GM12878 (cell line): ENCODE measurements around the gene PKP4. TPM values are rescaled to one million over a fixed set of nuclear protein-coding genes. Genes with fewer than 3 reads are reported as not detected.

Experiments
- ATAC-seq: fragments of 200-7000 bp; cut with Tn5 transposase; 3 replicates; pipeline ENCODE4 v1.9.1; 2020; ENCODE audit warnings: mild to moderate bottlenecking, moderate library complexity
- BruUV-seq: library from RNA; stranded (reverse); fragments of 400-500 nt; replicated peaks from 2 replicates; lab custom pipeline; 2021; lab: Mats Ljungman, UMichigan
- CTCF ChIA-PET: fragments of 300-600 bp; sonication (Branson Sonifier 250); formaldehyde crosslinking; extraction: SDS; loops from one replicate; lab custom pipeline; 2021; ENCODE audit warnings: inconsistent platforms; lab: Yijun Ruan, JAX
- POLR2A ChIA-PET: fragments of 350-600 bp; formaldehyde crosslinking; extraction: SDS; loops from one replicate; lab custom pipeline; 2021; ENCODE audit warnings: inconsistent platforms; lab: Charles Lee
- RAD21 ChIA-PET: fragments of 300-600 bp; sonication (Branson Sonifier 250); formaldehyde crosslinking; loops from one replicate; lab custom pipeline; 2023; ENCODE audit warnings: antibody characterized with exemption; ENCODE audit not compliant: unreplicated experiment; lab: Charles Lee
- SMC1A ChIA-PET: fragments of 300-600 bp; sonication (Branson Sonifier 250); formaldehyde crosslinking; loops from one replicate; lab custom pipeline; 2023; ENCODE audit not compliant: unreplicated experiment, uncharacterized antibody; lab: Charles Lee
- DNase-seq: peaks from one replicate; pipeline ENCODE4 v3.0.0-alpha.2; 2011; ENCODE audit warnings: low read depth, low spot score
- FAIRE-seq: peaks from 3 replicates; lab custom pipeline; 2011; peaks lifted over from hg19 to GRCh38; lab: Jason Lieb, UNC
- H2AFZ ChIP-seq: 2 replicates; pipeline ENCODE4 v1.6.0; 2011; ENCODE audit warnings: low read depth, low read length, control low read depth; ENCODE audit not compliant: control insufficient read depth
- H3K27ac ChIP-seq: 2 replicates; pipeline ENCODE4 v1.5.1; 2011; ENCODE audit warnings: control low read depth; ENCODE audit not compliant: control insufficient read depth, insufficient read depth
- H3K27me3 ChIP-seq, 2 experiments: replicated peaks in 1 of 2; 2 replicates each; pipeline versions ENCODE4 v1.6.0 to v1.6.1; 2011; ENCODE audit warnings: low read length in 1 of 2; ENCODE audit not compliant: control insufficient read depth in 2 of 2, insufficient read depth in 2 of 2
- H3K36me3 ChIP-seq, 2 experiments: 2 replicates each; pipeline ENCODE4 v1.5.1; 2011; ENCODE audit warnings: low read length in 1 of 2; ENCODE audit not compliant: control insufficient read depth in 2 of 2, insufficient read depth in 2 of 2
- H3K4me1 ChIP-seq: 2 replicates; pipeline ENCODE4 v1.6.1; 2011; ENCODE audit warnings: mild to moderate bottlenecking, low read length, moderate library complexity, mixed read lengths; ENCODE audit not compliant: control insufficient read depth, insufficient read depth
- H3K4me2 ChIP-seq: 2 replicates; pipeline ENCODE4 v1.6.0; 2011; ENCODE audit warnings: control low read depth; ENCODE audit not compliant: control insufficient read depth, insufficient read depth
- H3K4me3 ChIP-seq: fragments of 200-600 bp; sonication (generic); 2 replicates; pipeline ENCODE4 v1.5.1; 2016
- H3K79me2 ChIP-seq: 2 replicates; pipeline ENCODE4 v1.6.0; 2011; ENCODE audit warnings: low read length; ENCODE audit not compliant: control insufficient read depth, insufficient read depth
- H3K9ac ChIP-seq: 2 replicates; pipeline ENCODE4 v1.8.0; 2011; ENCODE audit warnings: low read length, control low read depth, mixed read lengths; ENCODE audit not compliant: control insufficient read depth, insufficient read depth
- H3K9me3 ChIP-seq: replicated peaks from 3 replicates; pipeline ENCODE4 v1.5.1; 2011; ENCODE audit warnings: mild to moderate bottlenecking, low read length; ENCODE audit not compliant: control insufficient read depth, insufficient read depth
- H4K20me1 ChIP-seq: 2 replicates; pipeline ENCODE4 v1.6.0; 2011; ENCODE audit not compliant: control insufficient read depth, insufficient read depth
- CHD4 ChIP-seq: fragments of 200-600 bp; sonication (generic); IDR thresholded peaks from 2 replicates; pipeline ENCODE4 v1.6.1; 2016; ENCODE audit warnings: mild to moderate bottlenecking
- ELK1 ChIP-seq: IDR thresholded peaks from 2 replicates; pipeline ENCODE4 v1.6.1; 2012; ENCODE audit warnings: low read depth, low read length, improper control_type of control experiment
- GATAD2B ChIP-seq: fragments of 450-650 bp; conservative IDR thresholded peaks from 2 replicates; pipeline ENCODE4 v1.6.1; 2017; ENCODE audit warnings: low read depth, mild to moderate bottlenecking, moderate library complexity
- JUND ChIP-seq: IDR thresholded peaks from 2 replicates; pipeline ENCODE4 v1.6.1; 2012; ENCODE audit warnings: low read depth, mild to moderate bottlenecking, low read length, improper control_type of control experiment, moderate library complexity
- LARP7 ChIP-seq: fragments of 450-650 bp; IDR thresholded peaks from 2 replicates; pipeline ENCODE4 v1.6.1; 2017; ENCODE audit warnings: mild to moderate bottlenecking
- MAX ChIP-seq: IDR thresholded peaks from 2 replicates; pipeline ENCODE4 v1.6.1; 2012; ENCODE audit warnings: low read depth, low read length, improper control_type of control experiment
- NBN ChIP-seq: fragments of 450-650 bp; IDR thresholded peaks from 2 replicates; pipeline ENCODE4 v1.6.1; 2016
- NFXL1 ChIP-seq: fragments of 450-650 bp; IDR thresholded peaks from 2 replicates; pipeline ENCODE4 v1.6.1; 2017; ENCODE audit warnings: antibody characterized with exemption, mild to moderate bottlenecking, borderline replicate concordance
- POU2F2 ChIP-seq: IDR thresholded peaks from 3 replicates; pipeline ENCODE4 v1.6.1; 2011; ENCODE audit warnings: low read depth, mild to moderate bottlenecking, low read length, borderline replicate concordance
- TCF7 ChIP-seq: IDR thresholded peaks from 2 replicates; pipeline ENCODE4 v1.6.1; 2014; ENCODE audit warnings: antibody characterized with exemption, borderline replicate concordance
- WGBS: methylation state at CpG from one replicate; pipeline ENCODE4 v1.1.6; 2016; ENCODE audit warnings: low lambda C conversion rate; ENCODE audit not compliant: insufficient replicate concordance, insufficient coverage; ENCODE audit errors: missing lambda C conversion rate; 5-methylcytosine and 5-hydroxymethylcytosine counted together
- in situ Hi-C: fragments of 300-500 bp; cut with MboI; formaldehyde crosslinking; loops from 9 replicates; pipeline ENCODE4 v1.14.3; 2018; ENCODE audit warnings: mixed read lengths
- intact Hi-C: fragments of 100-400 bp; cut with micrococcal nuclease; formaldehyde crosslinking; loops from one replicate; pipeline ENCODE4 v1.14.2; 2022; ENCODE audit not compliant: unreplicated experiment
- polyA plus RNA-seq, 11 experiments: library from polyadenylated mRNA; depleted of rRNA in 4 of 11; unstranded in 6 of 11; stranded (reverse) in 5 of 11; fragments of >200 nt; fragmentation: Nextera tagmentation in 4 of 11; fragmentation: Illumina TruSeq in 1 of 11; extraction: Ambion mirVana in 4 of 11; extraction: Trizol in 1 of 11; gene quantifications; 1 replicate in 1 of 11; 2 replicates in 10 of 11; pipeline versions ENCODE4 v1.2.1 to v1.2.3, GENCODE V29; 2011 to 2016; ENCODE audit warnings: inconsistent platforms in 2 of 11, missing spikeins in 2 of 11, low read depth in 1 of 11
- total RNA-seq, 4 experiments: library from RNA; depleted of rRNA in 3 of 4; stranded (reverse); fragments of >200 nt in 3 of 4; fragmentation: Illumina TruSeq in 1 of 4; extraction: Trizol in 1 of 4; gene quantifications; 2 replicates each; pipeline versions ENCODE4 v1.2.1 to v1.2.3, GENCODE V29; 2013 to 2021

The PKP4 gene
- total and polyA plus RNA-seq, 10 of the 15 experiments (the other 5 are each of a cell fraction or from before 2014, with no cell fraction given) = 4.8 to 35.8 (median 17.7) TPM

DNA sequence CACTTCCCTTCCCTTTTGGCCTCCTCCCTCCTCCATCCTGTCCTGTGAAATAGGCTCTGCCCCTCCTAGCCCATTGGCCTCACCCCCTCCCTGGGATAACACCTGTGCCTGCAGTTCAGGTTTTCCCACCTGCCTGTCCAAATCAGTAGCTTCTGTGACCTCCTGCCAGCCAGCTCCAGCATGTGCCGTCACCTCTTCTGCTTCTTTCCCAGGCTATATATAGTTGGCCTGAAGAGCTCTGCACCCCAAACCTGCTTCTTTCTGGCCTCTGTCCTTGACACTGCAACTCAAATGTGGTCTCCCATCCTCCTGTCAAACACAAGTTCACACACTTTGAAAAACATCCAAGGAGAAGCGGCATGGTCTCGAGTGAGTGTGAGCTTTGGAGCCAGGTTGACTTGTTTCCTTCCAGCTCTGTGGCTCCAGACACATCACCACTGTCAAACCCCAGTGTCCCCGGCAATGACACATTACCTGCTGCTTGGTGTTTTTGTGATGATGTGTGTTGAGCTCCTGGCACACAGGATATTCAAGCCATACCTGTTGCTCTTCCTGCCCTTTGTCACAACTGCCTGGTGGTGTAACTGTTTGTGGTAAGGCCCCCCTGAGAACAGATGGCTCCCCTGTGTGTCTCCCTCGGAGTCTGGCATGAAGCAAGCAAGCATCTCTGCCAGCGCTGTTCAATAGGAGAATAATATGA, 194.8 kb downstream of the PKP4 start (continued):
- no peak for TF ChIP-seq ELK1
- no peak for TF ChIP-seq CHD4
- no peak for TF ChIP-seq POU2F2
- no peak for TF ChIP-seq JUND
- no peak for TF ChIP-seq MAX
- no peak for TF ChIP-seq NFXL1
- TF ChIP-seq NBN = no peak
- no peak for TF ChIP-seq GATAD2B
- TF ChIP-seq TCF7 = no peak

- H3K79me2 ChIP-seq = no peaks in the 10 kb centered on the region
- SMC1A ChIA-PET = no interaction called here
- H3K9me3 ChIP-seq = no peaks in the 10 kb centered on the region
- intact Hi-C loops (no loop called here), in situ Hi-C loops (no loop called here)
- H3K4me3 ChIP-seq = no peak overlapping the region
- H3K9ac ChIP-seq = no peak overlapping the region
- H4K20me1 ChIP-seq = no peaks in the 10 kb centered on the region
- H3K4me2 ChIP-seq = no peak overlapping the region
- POLR2A ChIA-PET = no interaction called here
- no peak overlapping the region for H3K27ac ChIP-seq
- no TSS peak for BruUV-seq
- WGBS = 67% methylated on average over 3 of the region's 3 CpGs
- CTCF ChIA-PET = interaction anchor here (1.0 kb wide), 1 partner anchor 25 kb away, joined by 3 read pairs; no protein-coding TSS in a partner anchor
- RAD21 ChIA-PET = no interaction called here
- no peaks in the 10 kb centered on the region for H3K36me3 ChIP-seq
- no peaks in the 10 kb centered on the region for H3K4me1 ChIP-seq
- H3K27me3 ChIP-seq = no peaks in the 10 kb centered on the region
- FAIRE-seq = no peak
- H2AFZ ChIP-seq = no peak overlapping the region
- TF ChIP-seq CHD4 = no peak
- TF ChIP-seq LARP7 = no peak
- TF ChIP-seq, all 136 proteins: peak for 0
- ATAC-seq = no peak
- DNase-seq = no peak
Observed at GRCh38 chr2:158655628-158656027, 198.9 kb downstream of the PKP4 start.
